CD4-positive, alpha-beta memory T cell (primary cell): ENCODE results near the gene LTB4R2. TPM values are rescaled to one million over a fixed set of nuclear protein-coding genes. Genes with fewer than 3 reads are reported as not detected.

Experiments used
- CTCF ChIA-PET: fragments of 350-600 bp; sonication (Branson Sonifier 250); formaldehyde crosslinking; loops from one replicate; lab custom pipeline; 2021; ENCODE audit warnings: inconsistent platforms; ENCODE audit not compliant: partially characterized antibody; lab: Charles Lee
- POLR2A ChIA-PET: fragments of 350-600 bp; sonication (Branson Sonifier 250); formaldehyde crosslinking; loops from one replicate; lab custom pipeline; 2021; ENCODE audit not compliant: partially characterized antibody; lab: Charles Lee
- DNase-seq, 5 donors: peaks; one replicate each; pipeline versions ENCODE4 v3.0.0 to v3.0.0-alpha.2; 2020 to 2022; ENCODE audit warnings: mixed read lengths in 1 of 5
- H3K27ac ChIP-seq: one replicate; pipeline ENCODE4 v1.7.0; 2013; ENCODE audit warnings: low read depth, low read length
- H3K27me3 ChIP-seq: 2 replicates; pipeline ENCODE4 v1.7.0; 2013; ENCODE audit warnings: mild to moderate bottlenecking, low read length, moderate library complexity; ENCODE audit not compliant: insufficient read depth
- H3K36me3 ChIP-seq: 2 replicates; pipeline ENCODE4 v1.7.0; 2013; ENCODE audit warnings: mild to moderate bottlenecking, low read length, moderate library complexity; ENCODE audit not compliant: insufficient read depth
- H3K4me1 ChIP-seq: 2 replicates; pipeline ENCODE4 v1.7.0; 2013; ENCODE audit warnings: mild to moderate bottlenecking, low read length, moderate library complexity; ENCODE audit not compliant: insufficient read depth
- H3K4me3 ChIP-seq, 2 donors: one replicate each; pipeline ENCODE4 v1.7.0; 2013; ENCODE audit warnings: low read length in 2 of 2, mild to moderate bottlenecking in 1 of 2
- H3K9me3 ChIP-seq, 2 donors: one replicate each; pipeline ENCODE4 v1.7.0; 2013; ENCODE audit warnings: low read length in 2 of 2, control low read depth in 1 of 2; ENCODE audit not compliant: control insufficient read depth in 1 of 2
- H3K27ac Mint-ChIP-seq, 7 donors: one replicate each; pipeline ENCODE4 v1.8.0; 2020 to 2021; ENCODE audit warnings: mixed read lengths in 7 of 7, mild to moderate bottlenecking in 6 of 7, inconsistent platforms in 3 of 7, moderate library complexity in 3 of 7
- H3K27me3 Mint-ChIP-seq, 2 donors: one replicate each; pipeline ENCODE4 v1.8.0; 2020 to 2021; ENCODE audit warnings: mixed read lengths in 2 of 2
- H3K36me3 Mint-ChIP-seq, 2 donors: one replicate each; pipeline ENCODE4 v1.8.0; 2020 to 2021; ENCODE audit warnings: mixed read lengths in 2 of 2, inconsistent platforms in 1 of 2, mild to moderate bottlenecking in 1 of 2
- H3K4me1 Mint-ChIP-seq, 4 donors: one replicate each; pipeline ENCODE4 v1.8.0; 2020 to 2021; ENCODE audit warnings: mixed read lengths in 4 of 4, mild to moderate bottlenecking in 1 of 4
- H3K4me3 Mint-ChIP-seq, 8 donors: one replicate each; pipeline ENCODE4 v1.8.0; 2020 to 2021; ENCODE audit warnings: mixed read lengths in 8 of 8, mild to moderate bottlenecking in 7 of 8, moderate library complexity in 6 of 8, inconsistent platforms in 3 of 8
- H3K9me3 Mint-ChIP-seq, 8 donors: one replicate each; pipeline ENCODE4 v1.8.0; 2020 to 2021; ENCODE audit warnings: mixed read lengths in 8 of 8, mild to moderate bottlenecking in 5 of 8, inconsistent platforms in 3 of 8, moderate library complexity in 1 of 8
- intact Hi-C: fragments of 100-400 bp; cut with micrococcal nuclease; formaldehyde crosslinking; loops from one replicate; pipeline ENCODE4 v1.15.1; 2023
- polyA plus RNA-seq, 2 donors: library from polyadenylated mRNA; unstranded; fragments of 300-500 nt; fragmentation: Illumina TruSeq; gene quantifications; one replicate each; pipeline ENCODE4 v1.2.3, GENCODE V29; 2021
- total RNA-seq, 2 experiments: library from RNA; stranded (reverse); gene quantifications; one replicate each; pipeline ENCODE4 v1.2.3, GENCODE V29; 2021

LTB4R2 gene
- total and polyA plus RNA-seq, 4 experiments from 2014 or later, result 2.3 to 18.8 (median 10.6) TPM

GRCh38 chr14:24297190-24297964, 12.6 kb upstream of the LTB4R2 start:
- no peak overlapping the region for H3K4me3 ChIP-seq

GRCh38 chr14:24298892-24299254, 11.1 kb upstream of the LTB4R2 start:
- H3K36me3 ChIP-seq, result peaks cover 41% of the 10 kb centered on the region
- Mint-ChIP-seq H3K4me1 (peaks cover 30 to 66% (median 51%) of the 10 kb centered on the region in 4 donors), H3K4me3 (peak overlapping the region; percentile 91 to 99 (median 94)), H3K9me3 (peaks cover 0 to 6% (median 0%) of the 10 kb centered on the region in 8 donors), H3K27ac (peak overlapping the region; percentile 96 to 99 (median 98)), H3K27me3 (no peaks in the 10 kb centered on the region), H3K36me3 (peaks cover 36 to 55% of the 10 kb centered on the region in 2 donors)
- ChIA-PET POLR2A (interaction anchor here (0.6 to 7.1 kb wide), 15 partner anchors 12 to 153 kb away, joined by 3 to 136 read pairs (median 8); partner anchors contain the start of genes CBLN3, CHMP4A, CIDEB and GMPR2), CTCF (interaction anchor here (1.3 to 18.5 kb wide), 8 partner anchors 11 to 138 kb away, joined by 3 to 556 read pairs (median 26); partner anchors contain the start of genes CIDEB, IRF9, LTB4R and LTB4R2)
- peak overlapping the region; percentile 77 to 85 for H3K4me3 ChIP-seq
- intact Hi-C loops, result loop anchor here (1.0 kb wide), 3 partner anchors 11 to 185 kb away; partner anchors contain the start of genes DCAF11, LTB4R2 and NRL
- peak overlapping the region; percentile 87 for H3K27ac ChIP-seq
- H3K9me3 ChIP-seq, result no peaks in the 10 kb centered on the region
- peak in 1 of 5 donors; percentile 63 for DNase-seq
- peaks cover 42% of the 10 kb centered on the region for H3K4me1 ChIP-seq
- no peaks in the 10 kb centered on the region for H3K27me3 ChIP-seq

More at GRCh38 chr14:24297190-24297964, 12.6 kb upstream of the LTB4R2 start:
- Mint-ChIP-seq H3K4me3 (peak overlapping the region in 6 of 8 donors; percentile 6 to 66 (median 40)), H3K4me1 (peaks cover 30 to 59% (median 47%) of the 10 kb centered on the region in 4 donors), H3K27me3 (no peaks in the 10 kb centered on the region), H3K9me3 (peaks cover 0 to 6% (median 0%) of the 10 kb centered on the region in 8 donors), H3K27ac (peak overlapping the region; percentile 71 to 96 (median 89)), H3K36me3 (peaks cover 34 to 48% of the 10 kb centered on the region in 2 donors)
- Histone ChIP-seq H3K27ac (peak overlapping the region; percentile 68), H3K36me3 (peaks cover 32% of the 10 kb centered on the region), H3K9me3 (no peaks in the 10 kb centered on the region), H3K4me1 (peaks cover 42% of the 10 kb centered on the region), H3K27me3 (no peaks in the 10 kb centered on the region)
- POLR2A ChIA-PET, result interaction anchor here (0.6 to 7.1 kb wide), 16 partner anchors 10 to 137 kb away, joined by 3 to 136 read pairs (median 4); partner anchors contain the start of genes CBLN3, CHMP4A, GMPR2 and IRF9
- DNase-seq, result no peak
- CTCF ChIA-PET, result interaction anchor here (0.8 to 18.5 kb wide), 25 partner anchors 13 to 240 kb away, joined by 3 to 556 read pairs (median 5); partner anchors contain the start of genes CHMP4A, CIDEB, LTB4R and LTB4R2
- intact Hi-C loops, result loop anchor here (1.0 to 2.0 kb wide), 5 partner anchors 26 to 283 kb away; partner anchors contain the start of genes MDP1 and RABGGTA

GRCh38 chr14:24299255-24300191, 10.4 kb upstream of the LTB4R2 start, which contains the start of the genes DHRS1 and NOP9:
DHRS1 (minus strand) TSS chr14:24299780; CDS start chr14:24299106, 674 bp downstream.
NOP9 (plus strand) TSS chr14:24299850; CDS start chr14:24299955, 105 bp downstream.
- H3K4me3 Mint-ChIP-seq, result peak within 1 kb of the TSS; percentile 91 to 99 (median 94)
- H3K36me3 ChIP-seq, result peaks cover 48% of the 10 kb centered on the region
- ChIA-PET POLR2A (interaction anchor here (0.6 to 7.1 kb wide), 25 partner anchors 11 to 206 kb away, joined by 3 to 136 read pairs (median 5); partner anchors contain the start of genes CBLN3, CHMP4A, CIDEB and DCAF11), CTCF (interaction anchor here (0.8 to 18.5 kb wide), 11 partner anchors 10 to 139 kb away, joined by 3 to 556 read pairs (median 11); partner anchors contain the start of genes CHMP4A, CIDEB, IRF9 and LTB4R)
- intact Hi-C loops, result loop anchor here (1.0 kb wide), 3 partner anchors 11 to 185 kb away; partner anchors contain the start of genes DCAF11, LTB4R2 and NRL
- peaks cover 0 to 6% (median 0%) of the 10 kb centered on the region in 8 donors for H3K9me3 Mint-ChIP-seq
- peak within 1 kb of the TSS; percentile 96 to 99 (median 98) for H3K27ac Mint-ChIP-seq
- H3K27me3 Mint-ChIP-seq, result no peaks in the 10 kb centered on the region
- peaks cover 38 to 57% of the 10 kb centered on the region in 2 donors for H3K36me3 Mint-ChIP-seq
- peak; percentile 89 to 92 (median 90) for DNase-seq
- H3K4me3 ChIP-seq, result peak within 1 kb of the TSS; percentile 77 to 85
- peak within 1 kb of the TSS; percentile 87 for H3K27ac ChIP-seq
- H3K27me3 ChIP-seq, result no peaks in the 10 kb centered on the region
- no peaks in the 10 kb centered on the region for H3K9me3 ChIP-seq
- peaks cover 42% of the 10 kb centered on the region for H3K4me1 ChIP-seq
- peaks cover 32 to 66% (median 51%) of the 10 kb centered on the region in 4 donors for H3K4me1 Mint-ChIP-seq

DNA sequence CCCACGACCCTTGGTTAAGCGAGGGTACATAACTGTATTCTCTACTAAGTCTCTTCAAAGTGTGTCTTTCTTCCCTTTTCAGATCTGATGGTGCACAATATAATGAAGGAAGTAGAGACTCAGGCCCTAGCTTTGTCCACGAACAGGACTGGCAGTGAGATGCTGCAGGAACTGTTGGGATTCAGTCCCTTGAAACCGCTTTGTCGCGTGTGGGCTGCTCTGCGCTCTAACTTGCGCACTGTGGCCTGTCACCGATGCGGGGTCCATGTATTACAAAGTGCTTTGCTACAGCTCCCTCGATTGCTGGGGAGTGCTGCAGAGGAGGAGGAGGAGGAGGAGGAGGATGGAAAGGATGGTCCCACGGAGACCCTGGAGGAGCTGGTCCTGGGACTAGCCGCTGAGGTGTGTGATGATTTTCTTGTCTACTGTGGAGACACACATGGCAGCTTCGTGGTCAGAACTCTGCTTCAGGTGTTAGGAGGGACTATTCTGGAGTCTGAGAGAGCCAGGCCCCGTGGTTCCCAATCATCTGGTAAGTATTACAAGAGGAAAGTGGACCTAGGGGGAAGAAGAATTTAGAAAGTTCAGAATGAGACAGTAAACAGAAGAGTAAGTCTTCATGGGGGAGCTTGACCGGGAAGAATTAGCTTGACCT, 9.5 kb upstream of the LTB4R2 start:
- peaks cover 41 to 63% of the 10 kb centered on the region in 2 donors for H3K36me3 Mint-ChIP-seq
- peaks cover 0 to 6% (median 0%) of the 10 kb centered on the region in 8 donors for H3K9me3 Mint-ChIP-seq
- H3K4me3 Mint-ChIP-seq, result peak overlapping the region; percentile 91 to 99 (median 94)
- peak overlapping the region; percentile 87 for H3K27ac ChIP-seq
- peak overlapping the region; percentile 96 to 99 (median 98) for H3K27ac Mint-ChIP-seq
- peaks cover 52% of the 10 kb centered on the region for H3K36me3 ChIP-seq
- no peaks in the 10 kb centered on the region for H3K9me3 ChIP-seq
- H3K4me1 ChIP-seq, result peaks cover 42% of the 10 kb centered on the region
- intact Hi-C loops, result no loop called here
- H3K4me3 ChIP-seq, result peak overlapping the region; percentile 77 to 85
- H3K4me1 Mint-ChIP-seq, result peaks cover 33 to 71% (median 50%) of the 10 kb centered on the region in 4 donors
- ChIA-PET POLR2A (interaction anchor here (0.7 to 7.1 kb wide), 23 partner anchors 10 to 207 kb away, joined by 3 to 136 read pairs (median 5); partner anchors contain the start of genes CBLN3, CHMP4A, CIDEB and DCAF11), CTCF (interaction anchor here (0.8 to 18.5 kb wide), 12 partner anchors 9 to 131 kb away, joined by 3 to 556 read pairs (median 6); partner anchors contain the start of genes CHMP4A, CIDEB, LTB4R and LTB4R2)
- no peaks in the 10 kb centered on the region for H3K27me3 ChIP-seq
- no peak for DNase-seq
- H3K27me3 Mint-ChIP-seq, result no peaks in the 10 kb centered on the region

DNA sequence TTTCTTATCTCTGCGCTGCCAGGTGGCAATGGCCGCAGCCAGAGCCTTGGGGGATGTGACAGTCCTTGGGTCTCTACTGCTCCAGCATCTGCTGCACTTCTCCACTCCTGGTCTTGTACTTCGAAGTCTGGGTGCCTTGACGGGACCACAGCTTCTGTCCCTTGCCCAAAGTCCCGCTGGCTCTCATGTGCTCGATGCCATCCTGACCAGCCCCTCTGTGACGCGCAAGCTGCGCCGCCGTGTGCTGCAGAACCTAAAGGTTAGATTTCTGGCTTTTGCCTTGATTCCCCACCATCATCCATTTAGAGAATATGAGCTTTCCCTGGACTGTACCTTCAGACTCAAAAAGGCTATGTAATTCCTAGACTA, 5.9 kb upstream of the LTB4R2 start:
- intact Hi-C loops, result no loop called here
- H3K4me3 ChIP-seq, result no peak overlapping the region
- DNase-seq, result no peak
- H3K4me3 Mint-ChIP-seq, result peak overlapping the region in 1 of 8 donors; percentile 54
- H3K27ac ChIP-seq, result no peak overlapping the region
- peaks cover 63% of the 10 kb centered on the region for H3K36me3 ChIP-seq
- ChIA-PET POLR2A (interaction anchor here (0.8 to 1.6 kb wide), 5 partner anchors 9 to 143 kb away, joined by 3 to 5 read pairs (median 3); partner anchors contain the start of genes IRF9 and TINF2), CTCF (interaction anchor here (1.3 to 18.5 kb wide), 5 partner anchors 6 to 128 kb away, joined by 3 to 556 read pairs (median 10); partner anchors contain the start of genes CIDEB, LTB4R, LTB4R2 and TINF2)
- peaks cover 52 to 76% of the 10 kb centered on the region in 2 donors for H3K36me3 Mint-ChIP-seq
- H3K9me3 Mint-ChIP-seq, result peaks cover 0 to 6% (median 0%) of the 10 kb centered on the region in 8 donors
- no peaks in the 10 kb centered on the region for H3K27me3 Mint-ChIP-seq
- H3K9me3 ChIP-seq, result no peaks in the 10 kb centered on the region
- H3K4me1 Mint-ChIP-seq, result peaks cover 25 to 70% (median 43%) of the 10 kb centered on the region in 4 donors
- no peaks in the 10 kb centered on the region for H3K27me3 ChIP-seq
- H3K4me1 ChIP-seq, result peaks cover 29% of the 10 kb centered on the region
- H3K27ac Mint-ChIP-seq, result peak overlapping the region in 1 of 7 donors; percentile 57
